Ishikawa (cell line): Measurements from ENCODE around the gene ZNF665.

Source experiments
- CEBPB ChIP-seq: IDR thresholded peaks from 2 replicates; pipeline ENCODE4 v1.6.1; 2012
- CREB1 ChIP-seq: IDR thresholded peaks from 2 replicates; pipeline ENCODE4 v1.6.1; 2012; ENCODE audit warnings: low read depth
- EGR1 ChIP-seq: IDR thresholded peaks from 2 replicates; pipeline ENCODE4 v1.6.1; 2012
- EP300 ChIP-seq: IDR thresholded peaks from 2 replicates; pipeline ENCODE4 v1.6.1; 2012; ENCODE audit warnings: borderline replicate concordance
- FOXM1 ChIP-seq: IDR thresholded peaks from 2 replicates; pipeline ENCODE4 v1.6.1; 2012; ENCODE audit warnings: low read depth, borderline replicate concordance
- MAX ChIP-seq: IDR thresholded peaks from 2 replicates; pipeline ENCODE4 v1.6.1; 2012
- NFIC ChIP-seq: IDR thresholded peaks from 2 replicates; pipeline ENCODE4 v1.6.1; 2012
- RAD21 ChIP-seq: IDR thresholded peaks from 2 replicates; pipeline ENCODE4 v1.6.1; 2012; ENCODE audit warnings: low read depth
- REST ChIP-seq: IDR thresholded peaks from 2 replicates; pipeline ENCODE4 v1.6.1; 2012; ENCODE audit warnings: low read depth, mild to moderate bottlenecking
- TAF1 ChIP-seq: IDR thresholded peaks from 2 replicates; pipeline ENCODE4 v1.6.1; 2012; ENCODE audit warnings: low read depth, mild to moderate bottlenecking
- TCF12 ChIP-seq: IDR thresholded peaks from 2 replicates; pipeline ENCODE4 v1.6.1; 2012; ENCODE audit warnings: low read depth
- TEAD4 ChIP-seq: IDR thresholded peaks from 2 replicates; pipeline ENCODE4 v1.6.1; 2012
- USF1 ChIP-seq: IDR thresholded peaks from 2 replicates; pipeline ENCODE4 v1.6.1; 2012
- YY1 ChIP-seq: IDR thresholded peaks from 2 replicates; pipeline ENCODE4 v1.6.1; 2012; ENCODE audit warnings: low read depth
- ZBTB7A ChIP-seq: IDR thresholded peaks from 2 replicates; pipeline ENCODE4 v1.6.1; 2012; ENCODE audit warnings: low read depth

The ZNF665 gene

GRCh38 chr19:53160350-53160749 lies 32.8 kb downstream of the ZNF665 start:
- TF ChIP-seq TEAD4: no peak
- no peak for TF ChIP-seq EGR1
- TF ChIP-seq USF1: no peak
- TF ChIP-seq TCF12: no peak
- no peak for TF ChIP-seq EP300
- TF ChIP-seq MAX: no peak
- no peak for TF ChIP-seq CREB1
- no peak for TF ChIP-seq ZBTB7A
- TF ChIP-seq NFIC: no peak
- no peak for TF ChIP-seq CEBPB
- TF ChIP-seq TAF1: no peak
- TF ChIP-seq REST: no peak
- no peak for TF ChIP-seq FOXM1
- no peak for TF ChIP-seq RAD21
- TF ChIP-seq YY1: no peak

- TF ChIP-seq REST (no peak), CEBPB (no peak), CREB1 (no peak), YY1 (no peak), TCF12 (no peak), USF1 (no peak), TAF1 (no peak), MAX (no peak)
These were observed 35.0 kb downstream of the ZNF665 start for GRCh38 chr19:53158119-53158656.

GRCh38 chr19:53157626-53158025 lies 35.5 kb downstream of the ZNF665 start:
- no peak for TF ChIP-seq RAD21
- TF ChIP-seq TAF1: no peak
- no peak for TF ChIP-seq CREB1
- no peak for TF ChIP-seq YY1
- TF ChIP-seq EGR1: no peak
- no peak for TF ChIP-seq TCF12
- no peak for TF ChIP-seq USF1
- no peak for TF ChIP-seq CEBPB
- TF ChIP-seq TEAD4: no peak
- no peak for TF ChIP-seq ZBTB7A
- TF ChIP-seq REST: no peak
- no peak for TF ChIP-seq NFIC
- no peak for TF ChIP-seq EP300

- no peak for TF ChIP-seq REST
- TF ChIP-seq EP300: no peak
- TF ChIP-seq TEAD4: no peak
- no peak for TF ChIP-seq TCF12
These were observed 36.3 kb downstream of the ZNF665 start for GRCh38 chr19:53156850-53157249.
